Tibial artery (tissue), 4 donors: Measurements from ENCODE around the gene UGT2B15.

ENCODE experiments used
- DNase-seq, 2 donors: peaks; one replicate each; pipeline ENCODE4 v3.0.0-alpha.2; 2019
- H3K27ac ChIP-seq, 2 donors: fragments of 200-600 bp; sonication (generic) in 1 of 2; 1 replicate in 1 of 2; 2 replicates in 1 of 2; pipeline ENCODE4 v1.5.1; 2018 to 2019; ENCODE audit warnings: mild to moderate bottlenecking in 1 of 2
- H3K27me3 ChIP-seq, 2 donors: fragments of 200-600 bp; sonication (generic) in 1 of 2; one replicate each; pipeline versions ENCODE4 v1.5.1 to v1.6.0; 2016 to 2019
- H3K36me3 ChIP-seq, 3 donors: fragments of 200-600 bp; sonication (generic) in 2 of 3; one replicate each; pipeline ENCODE4 v1.5.1; 2016 to 2019; ENCODE audit warnings: mild to moderate bottlenecking in 2 of 3
- H3K4me1 ChIP-seq, 4 donors: fragments of 200-600 bp; sonication (generic) in 2 of 4; 1 replicate in 3 of 4; 2 replicates in 1 of 4; pipeline ENCODE4 v1.5.1; 2016 to 2019
- H3K4me3 ChIP-seq, 2 donors: fragments of 200-600 bp; sonication (generic) in 1 of 2; 1 replicate in 1 of 2; 2 replicates in 1 of 2; pipeline ENCODE4 v1.5.1; 2018 to 2019; ENCODE audit warnings: mild to moderate bottlenecking in 2 of 2
- H3K9me3 ChIP-seq, 3 donors: fragments of 200-600 bp; sonication (generic) in 1 of 3; one replicate each; pipeline ENCODE4 v1.5.1; 2016 to 2019
- CTCF ChIP-seq, 2 experiments: fragments of 200-600 bp in 1 of 2; fragments of 450-650 bp in 1 of 2; IDR thresholded peaks; one replicate each; pipeline ENCODE4 v1.5.1; 2017 to 2019; ENCODE audit warnings: antibody characterized with exemption in 2 of 2, mild to moderate bottlenecking in 1 of 2, moderate library complexity in 1 of 2
- intact Hi-C: fragments of 100-400 bp; cut with DNase I; formaldehyde crosslinking; loops from one replicate; pipeline ENCODE4 v1.15.0; 2023; ENCODE audit warnings: low total_unique reads

UGT2B15 gene

DNA sequence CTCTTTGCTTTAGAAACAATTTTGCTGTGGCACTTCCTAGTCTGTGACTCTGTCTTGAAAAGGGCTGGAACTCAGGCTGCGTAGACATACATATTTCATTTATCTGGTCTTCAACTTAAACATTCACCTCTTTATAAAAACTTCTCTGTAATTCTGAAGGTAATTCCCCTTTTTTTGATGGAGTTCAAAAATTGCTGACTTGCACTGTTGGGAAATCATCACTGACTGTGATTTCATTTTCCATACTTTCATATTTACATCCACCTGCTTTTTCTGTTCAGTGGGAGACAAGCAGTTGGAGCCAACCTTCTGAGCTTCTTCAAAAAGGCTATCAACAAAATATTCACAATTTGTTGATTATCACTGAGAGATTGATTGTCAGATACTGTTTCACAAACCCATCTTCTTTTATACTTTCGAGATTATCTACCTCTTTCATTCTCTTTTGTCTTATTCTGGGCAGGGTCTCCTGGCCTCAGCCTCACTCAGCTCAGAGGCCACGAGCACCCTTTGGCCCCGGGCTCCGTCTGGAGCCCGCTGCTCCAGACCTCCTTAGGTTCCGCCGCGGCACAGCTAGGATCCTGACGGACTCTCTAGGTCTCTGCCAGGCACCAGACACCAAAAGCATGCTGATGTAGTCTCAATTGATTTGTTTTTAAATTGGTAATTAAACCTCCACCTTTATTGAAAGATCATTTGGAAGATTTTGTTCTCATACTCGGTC, 54.6 kb downstream of the UGT2B15 start:
- DNase-seq, result no peak
- H3K27ac ChIP-seq, result no peak overlapping the region
- H3K36me3 ChIP-seq, result no peaks in the 10 kb centered on the region
- H3K9me3 ChIP-seq, result no peaks in the 10 kb centered on the region
- no peak overlapping the region for H3K4me3 ChIP-seq
- no peak for TF ChIP-seq CTCF (IDR thresholded peaks at IDR 0.05)
- intact Hi-C loops, result no loop called here
- H3K4me1 ChIP-seq, result no peaks in the 10 kb centered on the region
- no peaks in the 10 kb centered on the region for H3K27me3 ChIP-seq

DNA sequence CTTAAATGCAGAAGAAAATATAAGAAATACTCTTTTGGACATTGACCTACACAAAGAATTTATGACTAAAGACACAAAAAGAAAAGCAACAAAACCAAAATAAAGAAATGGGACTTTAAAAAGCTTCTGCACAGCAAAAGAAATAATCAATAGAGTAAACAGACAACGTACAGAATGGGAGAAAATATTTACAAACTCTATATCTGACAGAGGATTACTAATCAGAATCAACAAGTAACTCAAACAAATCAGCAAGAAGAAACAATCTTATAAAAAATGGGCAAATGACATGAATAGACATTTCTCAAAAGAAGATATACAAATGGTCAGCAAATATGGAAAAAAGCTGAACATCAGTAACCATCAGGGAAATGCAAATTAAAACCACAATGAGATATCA, 56.7 kb downstream of the UGT2B15 start:
- TF ChIP-seq CTCF (IDR thresholded peaks at IDR 0.05), result no peak
- Histone ChIP-seq H3K9me3 (no peaks in the 10 kb centered on the region), H3K27me3 (no peaks in the 10 kb centered on the region), H3K27ac (no peak overlapping the region), H3K4me1 (no peaks in the 10 kb centered on the region), H3K36me3 (no peaks in the 10 kb centered on the region), H3K4me3 (no peak overlapping the region)
- no peak for DNase-seq
- intact Hi-C loops, result no loop called here

- no peak for TF ChIP-seq CTCF (IDR thresholded peaks at IDR 0.05)
- intact Hi-C loops, result no loop called here
These were observed 64.2 kb downstream of the UGT2B15 start for GRCh38 chr4:68606240-68606639.

GRCh38 chr4:68599150-68599549, 71.3 kb downstream of the UGT2B15 start:
- Histone ChIP-seq H3K9me3 (no peaks in the 10 kb centered on the region), H3K4me1 (no peaks in the 10 kb centered on the region), H3K27me3 (no peaks in the 10 kb centered on the region), H3K27ac (no peak overlapping the region), H3K36me3 (no peaks in the 10 kb centered on the region), H3K4me3 (no peak overlapping the region)
- DNase-seq, result no peak
- TF ChIP-seq CTCF (IDR thresholded peaks at IDR 0.05), result no peak
- intact Hi-C loops, result no loop called here

More at GRCh38 chr4:68606240-68606639, 64.2 kb downstream of the UGT2B15 start:
- H3K4me3 ChIP-seq, result no peak overlapping the region
- no peaks in the 10 kb centered on the region for H3K27me3 ChIP-seq
- no peak for DNase-seq
- no peak overlapping the region for H3K27ac ChIP-seq
- no peaks in the 10 kb centered on the region for H3K9me3 ChIP-seq
- H3K36me3 ChIP-seq, result no peaks in the 10 kb centered on the region
- H3K4me1 ChIP-seq, result no peaks in the 10 kb centered on the region

GRCh38 chr4:68597482-68597881, 73.0 kb downstream of the UGT2B15 start:
- no peak overlapping the region for H3K27ac ChIP-seq
- intact Hi-C loops, result no loop called here
- no peaks in the 10 kb centered on the region for H3K9me3 ChIP-seq
- no peaks in the 10 kb centered on the region for H3K36me3 ChIP-seq
- no peaks in the 10 kb centered on the region for H3K4me1 ChIP-seq
- TF ChIP-seq CTCF (IDR thresholded peaks at IDR 0.05), result no peak
- H3K27me3 ChIP-seq, result no peaks in the 10 kb centered on the region
- no peak for DNase-seq
- no peak overlapping the region for H3K4me3 ChIP-seq
